Uterus (tissue), 4 donors: Measurements from ENCODE around the gene AK4. TPM values are rescaled to one million over a fixed set of nuclear protein-coding genes. Genes with fewer than 3 reads are reported as not detected.

ENCODE experiments used
- DNase-seq, 2 donors: peaks; one replicate each; pipeline ENCODE4 v3.0.0-alpha.2; 2019 to 2020
- H3K27ac ChIP-seq, 2 donors: fragments of 200-600 bp; sonication (generic); 1 replicate in 1 of 2; 2 replicates in 1 of 2; pipeline ENCODE4 v1.5.1; 2016 to 2018
- H3K27me3 ChIP-seq, 2 donors: fragments of 200-600 bp; sonication (generic); one replicate each; pipeline ENCODE4 v1.5.1; 2018 to 2019; ENCODE audit warnings: control low read depth in 1 of 2
- H3K36me3 ChIP-seq, 2 donors: fragments of 200-600 bp; sonication (generic); one replicate each; pipeline ENCODE4 v1.5.1; 2019; ENCODE audit warnings: control low read depth in 1 of 2
- H3K4me1 ChIP-seq, 2 donors: fragments of 200-600 bp; sonication (generic); one replicate each; pipeline ENCODE4 v1.5.1; 2018 to 2019; ENCODE audit warnings: control low read depth in 1 of 2
- H3K4me3 ChIP-seq, 2 donors: fragments of 200-600 bp; sonication (generic); 1 replicate in 1 of 2; 2 replicates in 1 of 2; pipeline ENCODE4 v1.5.1; 2018 to 2019; ENCODE audit warnings: mild to moderate bottlenecking in 1 of 2
- H3K9me3 ChIP-seq, 2 donors: fragments of 200-600 bp; sonication (generic); one replicate each; pipeline ENCODE4 v1.5.1; 2019; ENCODE audit warnings: control low read depth in 1 of 2
- POLR2A ChIP-seq, 2 donors: fragments of 450-650 bp; IDR thresholded peaks; one replicate each; pipeline ENCODE4 v1.6.1; 2016; ENCODE audit warnings: antibody characterized with exemption in 2 of 2, mild to moderate bottlenecking in 1 of 2, moderate library complexity in 1 of 2
- intact Hi-C: fragments of 100-400 bp; cut with DNase I; formaldehyde crosslinking; loops from one replicate; pipeline ENCODE4 v1.15.1; 2023; ENCODE audit warnings: low total_unique reads
- total RNA-seq, 4 donors: library from RNA; depleted of rRNA in 3 of 4; stranded (reverse); fragments of >200 nt in 3 of 4; gene quantifications; one replicate each; pipeline versions ENCODE4 v1.1.0 to v1.2.4, GENCODE V29; 2014 to 2023
- TF ChIP-seq, protein P1 (sequence below), 4 experiments: fragments of 200-600 bp in 2 of 4; fragments of 450-650 bp in 2 of 4; sonication (generic) in 2 of 4; IDR thresholded peaks; one replicate each; pipeline ENCODE4 v1.5.1; 2016 to 2019; ENCODE audit warnings: antibody characterized with exemption in 4 of 4, mild to moderate bottlenecking in 2 of 4, moderate library complexity in 1 of 4
- donor health status: DM: yes; HTN: yes; CAD: no.

AK4 gene
- total RNA-seq, 4 donors from 2014 or later, result 9.5 to 31.5 (median 18.5) TPM

DNA sequence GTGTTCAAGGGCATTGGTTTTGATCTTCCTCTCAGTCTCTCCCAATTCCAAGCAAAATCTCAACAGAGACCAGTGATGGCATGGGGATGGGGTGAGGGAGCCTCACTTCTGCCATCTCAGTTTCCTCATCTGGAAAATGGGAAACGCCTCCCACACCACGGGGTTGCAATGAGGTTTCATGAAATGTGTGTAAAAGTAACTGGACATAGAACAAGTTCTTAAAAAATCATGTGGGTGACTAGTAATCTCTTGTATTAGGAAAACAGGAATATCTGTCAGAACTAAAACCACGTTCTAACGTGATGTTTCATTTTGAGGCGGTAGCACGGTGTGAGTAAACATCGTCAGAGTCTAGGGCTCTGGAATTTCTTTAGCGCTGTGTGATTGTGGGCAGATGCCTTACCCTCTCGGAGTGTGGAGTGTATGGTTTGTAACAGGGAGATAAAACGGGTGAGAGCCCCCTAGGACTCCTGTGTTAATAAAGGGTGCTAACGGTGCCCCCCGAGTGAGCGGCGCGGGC is 105.9 kb downstream of the AK4 start:
- no peak for DNase-seq
- TF ChIP-seq POLR2A (IDR thresholded peaks at IDR 0.05), result no peak
- TF ChIP-seq, protein P1, sequence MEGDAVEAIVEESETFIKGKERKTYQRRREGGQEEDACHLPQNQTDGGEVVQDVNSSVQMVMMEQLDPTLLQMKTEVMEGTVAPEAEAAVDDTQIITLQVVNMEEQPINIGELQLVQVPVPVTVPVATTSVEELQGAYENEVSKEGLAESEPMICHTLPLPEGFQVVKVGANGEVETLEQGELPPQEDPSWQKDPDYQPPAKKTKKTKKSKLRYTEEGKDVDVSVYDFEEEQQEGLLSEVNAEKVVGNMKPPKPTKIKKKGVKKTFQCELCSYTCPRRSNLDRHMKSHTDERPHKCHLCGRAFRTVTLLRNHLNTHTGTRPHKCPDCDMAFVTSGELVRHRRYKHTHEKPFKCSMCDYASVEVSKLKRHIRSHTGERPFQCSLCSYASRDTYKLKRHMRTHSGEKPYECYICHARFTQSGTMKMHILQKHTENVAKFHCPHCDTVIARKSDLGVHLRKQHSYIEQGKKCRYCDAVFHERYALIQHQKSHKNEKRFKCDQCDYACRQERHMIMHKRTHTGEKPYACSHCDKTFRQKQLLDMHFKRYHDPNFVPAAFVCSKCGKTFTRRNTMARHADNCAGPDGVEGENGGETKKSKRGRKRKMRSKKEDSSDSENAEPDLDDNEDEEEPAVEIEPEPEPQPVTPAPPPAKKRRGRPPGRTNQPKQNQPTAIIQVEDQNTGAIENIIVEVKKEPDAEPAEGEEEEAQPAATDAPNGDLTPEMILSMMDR (IDR thresholded peaks at IDR 0.05), result no peak
- Histone ChIP-seq H3K27me3 (no peaks in the 10 kb centered on the region), H3K36me3 (no peaks in the 10 kb centered on the region), H3K27ac (peak overlapping the region in 1 of 2 donors; percentile 41), H3K4me1 (no peaks in the 10 kb centered on the region), H3K4me3 (peak overlapping the region; percentile 28 to 85), H3K9me3 (no peaks in the 10 kb centered on the region)
- intact Hi-C loops, result no loop called here

DNA sequence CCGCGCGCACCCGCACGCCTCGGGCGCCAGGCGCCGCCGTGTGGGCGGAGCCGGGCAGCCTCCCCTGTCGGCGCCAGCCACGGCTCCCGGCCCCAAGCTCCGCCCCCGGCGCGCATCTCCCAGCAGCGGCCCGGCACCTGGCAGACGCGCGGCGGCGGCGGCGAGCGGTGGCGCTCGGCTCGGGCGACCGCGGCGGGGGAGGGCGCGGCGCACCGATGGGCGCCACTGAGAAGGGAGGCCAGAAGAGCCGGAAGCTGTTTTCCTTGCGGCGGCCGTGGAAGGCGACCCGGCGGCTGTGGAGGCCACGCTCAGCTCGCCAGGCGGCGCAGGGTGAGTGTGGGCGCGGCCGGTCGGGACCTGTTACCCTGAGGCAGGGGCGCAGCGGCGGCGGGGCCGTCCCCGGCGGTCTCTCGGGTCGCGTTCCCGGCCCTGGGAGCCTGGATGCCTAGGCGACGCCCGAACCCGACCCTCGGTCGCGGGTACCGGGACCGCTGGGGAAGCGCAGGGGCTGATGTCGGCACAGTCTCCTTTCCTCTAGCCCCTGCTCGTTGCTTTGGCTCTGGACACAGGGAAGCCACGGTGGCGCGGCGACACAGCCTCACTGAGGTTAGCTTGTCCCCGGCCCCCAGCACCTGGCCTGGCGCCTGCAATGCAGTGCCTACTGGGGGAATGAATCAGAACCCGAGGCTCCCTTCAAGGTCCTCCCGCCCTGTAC is 106.5 kb downstream of the AK4 start:
- H3K4me1 ChIP-seq, result no peaks in the 10 kb centered on the region
- intact Hi-C loops, result no loop called here
- H3K36me3 ChIP-seq, result no peaks in the 10 kb centered on the region
- peak in 1 of 2 donors; percentile 71 for TF ChIP-seq POLR2A (IDR thresholded peaks at IDR 0.05)
- TF ChIP-seq, protein P1 (IDR thresholded peaks at IDR 0.05), result peak in 2 of 4 experiments; percentile 15 to 19
- H3K27ac ChIP-seq, result peak overlapping the region in 1 of 2 donors; percentile 41
- peak overlapping the region; percentile 28 to 85 for H3K4me3 ChIP-seq
- peak; percentile 56 to 65 for DNase-seq
- no peaks in the 10 kb centered on the region for H3K9me3 ChIP-seq
- no peaks in the 10 kb centered on the region for H3K27me3 ChIP-seq

DNA sequence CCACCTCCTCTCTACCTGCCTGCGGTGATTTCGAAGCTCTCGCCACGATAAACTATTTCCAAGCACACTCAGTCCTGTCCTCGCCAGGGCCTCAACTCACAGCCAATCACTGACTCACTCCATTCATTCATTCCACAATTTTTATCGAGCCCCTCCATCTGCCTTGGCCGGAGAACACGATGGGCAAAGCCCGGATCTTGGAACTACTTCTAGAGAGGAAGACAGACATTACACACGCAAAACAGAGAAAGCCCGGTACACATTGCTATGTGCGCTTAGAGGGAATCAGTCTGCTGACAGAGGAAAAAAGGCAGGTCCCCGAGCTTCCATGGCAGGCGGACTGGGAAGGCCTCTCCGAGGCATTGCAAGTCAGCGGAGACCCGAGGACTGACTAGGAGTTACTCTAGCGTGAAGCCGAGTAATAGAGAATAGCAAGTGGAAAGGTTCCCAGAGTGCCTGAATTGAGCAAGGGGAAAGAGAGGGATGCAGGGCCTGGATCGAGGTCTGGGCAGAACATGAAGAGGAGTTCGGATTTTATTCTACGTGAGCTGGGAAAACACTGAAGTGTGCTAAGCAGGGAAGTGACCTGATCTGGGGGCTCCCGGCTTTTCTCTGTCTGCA is 107.1 kb downstream of the AK4 start:
- intact Hi-C loops, result no loop called here
- peak overlapping the region in 1 of 2 donors; percentile 37 for H3K27ac ChIP-seq
- DNase-seq, result no peak

DNA sequence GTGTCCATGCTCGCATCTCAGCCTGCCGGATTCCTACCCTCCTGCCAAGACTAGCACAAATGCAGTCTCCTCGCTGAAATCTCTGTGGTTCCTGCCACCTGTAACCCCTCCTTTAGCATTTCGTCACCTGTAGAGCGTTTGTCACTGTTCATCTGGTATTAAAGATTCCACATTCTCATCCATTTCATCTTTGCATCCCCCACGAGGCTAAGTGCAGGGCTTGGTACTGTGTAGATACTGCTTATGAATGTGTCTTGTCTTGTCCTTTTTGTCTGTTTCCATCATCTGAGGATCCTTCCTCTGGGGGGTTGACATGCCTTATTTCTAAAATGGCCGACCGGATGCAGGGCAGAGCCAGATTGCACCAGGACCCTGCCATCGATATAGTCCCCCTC is 107.7 kb downstream of the AK4 start:
- no peaks in the 10 kb centered on the region for H3K9me3 ChIP-seq
- H3K4me3 ChIP-seq, result no peak overlapping the region
- intact Hi-C loops, result no loop called here
- no peak overlapping the region for H3K27ac ChIP-seq
- no peaks in the 10 kb centered on the region for H3K36me3 ChIP-seq
- no peaks in the 10 kb centered on the region for H3K4me1 ChIP-seq
- TF ChIP-seq, protein P1 (IDR thresholded peaks at IDR 0.05), result no peak
- TF ChIP-seq POLR2A (IDR thresholded peaks at IDR 0.05), result no peak
- no peaks in the 10 kb centered on the region for H3K27me3 ChIP-seq
- DNase-seq, result no peak

More for the DNA sequence above, 107.1 kb downstream of the AK4 start:
- no peaks in the 10 kb centered on the region for H3K36me3 ChIP-seq
- peak overlapping the region; percentile 28 to 85 for H3K4me3 ChIP-seq
- no peaks in the 10 kb centered on the region for H3K27me3 ChIP-seq
- no peak for TF ChIP-seq POLR2A (IDR thresholded peaks at IDR 0.05)
- TF ChIP-seq, protein P1 (IDR thresholded peaks at IDR 0.05), result no peak
- no peaks in the 10 kb centered on the region for H3K9me3 ChIP-seq
- no peaks in the 10 kb centered on the region for H3K4me1 ChIP-seq
